ENCODE measurements around the gene UNC13C.

The UNC13C gene

DNA sequence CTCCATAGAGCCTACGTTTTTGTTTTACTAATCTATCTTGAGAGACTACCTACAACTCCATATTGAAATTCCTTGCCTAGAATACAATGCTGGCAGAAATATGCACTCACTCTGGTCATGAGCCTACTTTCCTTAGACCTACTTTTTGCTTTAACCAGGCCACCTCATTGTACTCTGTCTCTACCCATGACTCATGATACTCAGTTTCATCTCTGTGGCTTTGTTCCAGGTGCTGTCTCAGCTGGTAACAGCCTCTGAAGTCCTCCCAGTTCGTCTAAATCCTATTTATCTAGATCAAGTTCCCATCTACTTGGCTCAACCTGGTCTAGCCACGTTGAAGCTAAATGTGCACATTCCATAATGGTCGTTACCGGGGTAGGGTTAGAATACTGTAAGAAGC, 682.1 kb downstream of the UNC13C start:
- no peak for DNase-seq (ENCODE audit: low spot score)

DNA sequence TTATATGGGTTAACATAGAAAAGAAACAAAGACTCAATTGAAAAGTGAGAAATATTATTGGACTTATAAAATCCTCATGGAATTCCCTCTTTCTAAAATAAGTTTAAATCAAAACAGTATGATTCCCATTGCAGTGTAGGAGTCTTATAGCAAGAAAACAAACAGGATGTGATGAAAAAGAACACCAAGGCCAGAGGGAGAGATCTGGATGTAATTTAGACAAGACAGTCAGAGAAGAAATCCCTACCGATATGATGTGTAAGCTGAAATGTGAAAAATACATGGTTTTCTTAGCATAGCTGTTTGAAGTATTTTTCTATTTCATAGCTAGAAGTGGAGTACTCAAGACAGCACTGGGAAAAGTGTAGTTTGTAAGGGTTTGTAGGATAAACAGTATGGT, 697.0 kb downstream of the UNC13C start:
- DNase-seq (ENCODE audit: low spot score): no peak

DNA sequence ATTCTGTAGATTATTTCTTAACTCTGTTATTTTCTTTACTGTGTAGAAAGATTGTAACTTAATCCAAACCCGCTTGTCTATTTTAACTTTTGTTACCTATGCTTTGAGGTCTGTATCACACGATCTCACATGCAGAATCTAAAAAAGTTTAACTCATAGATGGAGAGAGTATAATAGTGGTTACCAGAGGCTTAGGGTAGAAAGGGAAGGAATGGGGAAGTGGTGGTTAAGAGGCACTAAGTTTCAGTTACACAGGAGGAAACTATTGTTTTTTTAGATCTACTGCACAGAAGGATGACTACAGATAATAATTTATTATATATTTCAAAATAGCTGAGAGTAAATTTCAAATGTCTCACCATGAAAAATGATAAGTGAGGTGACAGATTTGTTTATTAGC, 703.3 kb downstream of the UNC13C start:
- DNase-seq (ENCODE audit: low spot score): no peak

Measured in SW480 (cell line).